HFF-Myc (cell line): ENCODE results near the gene SYNDIG1.

Experiments used
- DNase-seq: peaks from one replicate; pipeline ENCODE4 v3.0.0-alpha.2; 2011; ENCODE audit warnings: low read depth; ENCODE audit errors: extremely low read depth
- H3K4me3 ChIP-seq: replicated peaks from 2 replicates; pipeline ENCODE4 v1.5.1; 2011; ENCODE audit warnings: low read depth, mild to moderate bottlenecking, control low read depth, low read length
- CTCF ChIP-seq: IDR thresholded peaks from 2 replicates; pipeline ENCODE4 v1.5.1; 2012; ENCODE audit warnings: mild to moderate bottlenecking, low read depth, low read length, control low read depth; ENCODE audit errors: missing control alignments

Gene SYNDIG1

GRCh38 chr20:24533449-24533848 is 64.0 kb downstream of the SYNDIG1 start:
- no peak for DNase-seq
- no peak for TF ChIP-seq CTCF
- no peak overlapping the region for H3K4me3 ChIP-seq

GRCh38 chr20:24534282-24534681 is 64.9 kb downstream of the SYNDIG1 start:
- H3K4me3 ChIP-seq, result no peak overlapping the region
- no peak for TF ChIP-seq CTCF
- DNase-seq, result no peak

DNA sequence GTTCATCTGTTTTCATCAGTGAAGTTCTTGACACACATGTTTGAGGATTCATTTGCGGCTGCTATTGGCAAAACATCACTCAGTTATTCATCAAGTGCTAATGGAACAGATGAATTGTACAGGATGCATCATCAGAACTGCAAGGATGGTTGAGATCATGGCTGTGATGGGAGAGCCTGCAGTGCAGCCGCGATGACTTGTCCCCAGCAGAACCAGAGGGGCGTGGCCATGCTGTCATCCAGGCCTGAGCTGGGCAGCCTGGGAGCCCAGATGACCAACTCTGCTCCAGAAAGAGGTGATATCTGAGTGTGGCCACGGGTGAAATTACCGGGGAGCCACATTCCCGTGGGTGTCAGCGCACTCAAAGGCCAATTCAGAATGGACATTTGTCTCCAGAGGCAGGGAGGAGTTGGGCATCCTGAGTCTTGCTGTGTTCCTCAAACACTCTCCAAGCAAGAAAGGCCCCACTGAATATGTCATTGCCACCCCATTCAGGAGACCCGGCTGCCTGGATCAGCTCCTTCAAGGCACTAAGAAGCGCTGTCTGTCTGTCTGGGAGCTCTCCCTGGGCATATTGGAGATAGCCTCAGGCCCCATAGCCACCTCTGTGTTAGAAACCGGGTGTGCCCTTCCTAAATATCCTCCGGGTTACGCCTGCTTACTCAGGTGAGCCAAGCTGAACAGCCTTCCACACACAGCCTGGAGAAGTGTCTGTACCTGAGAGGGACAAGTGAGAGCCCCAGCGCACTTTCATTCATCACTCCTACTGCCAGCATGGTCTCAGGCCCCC is 66.7 kb downstream of the SYNDIG1 start:
- no peak overlapping the region for H3K4me3 ChIP-seq
- DNase-seq, result no peak
- no peak for TF ChIP-seq CTCF

DNA sequence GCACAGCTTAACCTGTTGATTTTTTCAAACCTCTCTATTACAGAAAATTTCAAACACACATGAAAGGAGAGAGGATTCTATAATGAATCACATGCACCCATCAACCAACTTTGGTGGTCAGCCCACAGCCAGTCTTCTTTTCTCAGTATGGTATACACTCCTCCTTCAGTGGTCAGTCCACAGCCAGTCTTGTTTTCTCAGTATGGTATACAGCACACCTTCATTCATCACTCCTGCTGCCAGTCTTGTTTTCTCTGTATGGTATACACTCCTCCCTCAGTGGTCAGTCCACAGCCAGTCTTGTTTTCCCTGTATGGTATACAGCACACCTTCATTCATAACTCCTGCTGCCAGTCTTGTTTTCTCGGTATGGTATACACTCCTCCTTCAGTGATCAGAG is 67.8 kb downstream of the SYNDIG1 start:
- TF ChIP-seq CTCF, result no peak
- no peak overlapping the region for H3K4me3 ChIP-seq
- no peak for DNase-seq

DNA sequence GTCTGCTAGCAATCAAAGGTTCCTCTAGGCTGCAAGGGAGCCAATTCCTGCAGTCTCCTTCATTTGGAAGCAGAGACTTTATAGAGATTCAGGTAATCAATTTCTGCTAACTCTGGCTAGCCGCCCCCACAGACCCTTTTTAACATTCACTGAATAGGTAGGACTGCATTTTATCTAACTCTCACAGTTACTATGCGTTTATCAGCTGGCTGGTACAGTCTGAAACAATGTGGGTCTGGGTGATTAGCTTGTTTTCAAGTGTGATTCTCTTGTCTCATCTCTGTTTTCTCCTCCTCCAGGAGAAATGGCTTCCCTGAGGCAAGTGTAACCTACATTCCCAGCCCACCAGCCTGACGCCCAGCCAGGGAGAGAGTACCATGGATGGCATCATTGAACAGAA is 73.3 kb downstream of the SYNDIG1 start:
- TF ChIP-seq CTCF, result no peak
- H3K4me3 ChIP-seq, result no peak overlapping the region
- no peak for DNase-seq

GRCh38 chr20:24543168-24543567 is 73.7 kb downstream of the SYNDIG1 start:
- no peak for TF ChIP-seq CTCF
- no peak for DNase-seq
- no peak overlapping the region for H3K4me3 ChIP-seq

- DNase-seq, result no peak
- no peak overlapping the region for H3K4me3 ChIP-seq
- no peak for TF ChIP-seq CTCF
Measured at GRCh38 chr20:24543741-24544140, 74.3 kb downstream of the SYNDIG1 start.
